ENCODE data around the gene RAB11FIP5. TPM values are rescaled to one million over a fixed set of nuclear protein-coding genes. Genes with fewer than 3 reads are reported as not detected.

RAB11FIP5 gene
- total and polyA plus RNA-seq, 2 of the 4 experiments (the other 2 are of a cell fraction): 21.5 to 34.5 TPM

GRCh38 chr2:73085691-73086090 is 27.1 kb downstream of the RAB11FIP5 start:
- Histone ChIP-seq H2BK15ac (ENCODE audit: low read depth, low read length) (no peak overlapping the region), H2AK5ac (ENCODE audit: low read depth, low read length) (peak overlapping the region; percentile 41; the same call in 1 of the 2 replicates), H2BK20ac (ENCODE audit: low read depth, low read length) (no peak overlapping the region), H3K9me1 (ENCODE audit: insufficient read depth, low read length) (peaks cover 21% of the 10 kb centered on the region), H3K27ac (ENCODE audit: insufficient read depth, low read length) (peak overlapping the region; percentile 26; the same call in 1 of the 2 replicates), H3K4me2 (ENCODE audit: low read depth, low read length) (peak overlapping the region; percentile 43), H3K14ac (replicated peaks; ENCODE audit: low read depth, low read length) (no peak overlapping the region), H3K4me1 (ENCODE audit: control insufficient read depth, insufficient read depth, low read length) (peaks cover 31% of the 10 kb centered on the region), H4K8ac (ENCODE audit: low read depth in 2 of 2, low read length in 2 of 2) (no peak overlapping the region), H2AFZ (replicated peaks; ENCODE audit: low read length, poor library complexity) (no peak overlapping the region), H4K20me1 (ENCODE audit: insufficient read depth, low read length) (peaks cover 73% of the 10 kb centered on the region), H3K79me1 (ENCODE audit: low read depth in 1 of 2, low read length in 2 of 2) (peaks cover 36 to 91% of the 10 kb centered on the region in 2 experiments), H3K56ac (ENCODE audit: extremely low read depth, insufficient read depth, low read length) (no peak overlapping the region), H2AK9ac (replicated peaks; ENCODE audit: low read depth, low read length, poor library complexity) (peak overlapping the region; percentile 75), H3K9ac (ENCODE audit: low read depth, low read length) (peak overlapping the region; percentile 26; the same call in 1 of the 2 replicates), H3K27me3 (ENCODE audit: control insufficient read depth, insufficient read depth, low read length) (no peaks in the 10 kb centered on the region), H3K4me3 (ENCODE audit: insufficient read depth, low read depth, low read length) (no peak overlapping the region), H4K91ac (ENCODE audit: insufficient read depth, low read depth, low read length) (no peak overlapping the region), H3K9me3 (ENCODE audit: control insufficient read depth, insufficient read depth, low read length) (no peaks in the 10 kb centered on the region), H3K23ac (ENCODE audit: low read depth, low read length) (no peak overlapping the region; the same call in 1 of the 2 replicates), H4K5ac (ENCODE audit: low read depth, low read length) (no peak overlapping the region), H2BK120ac (ENCODE audit: low read depth, low read length) (no peak overlapping the region), H3K4ac (ENCODE audit: low read depth, low read length) (no peak overlapping the region), H3K18ac (ENCODE audit: low read depth, low read length) (no peak overlapping the region), H3K36me3 (ENCODE audit: control insufficient read depth, insufficient read depth, low read length) (peaks cover 40% of the 10 kb centered on the region), H2BK5ac (ENCODE audit: low read depth, low read length, poor library complexity, severe bottlenecking) (no peak overlapping the region)
- in situ Hi-C loops (cut with MboI; ENCODE audit: low sequenced_read_pairs) (loop anchor here (5.0 kb wide), 1 partner anchor 72 kb away; no protein-coding TSS in a partner anchor), intact Hi-C loops (cut with micrococcal nuclease) (loop anchor here (1.0 to 2.0 kb wide), 4 partner anchors 71 to 193 kb away; no protein-coding TSS in a partner anchor), dilution Hi-C loops (cut with HindIII; ENCODE audit: low sequenced_read_pairs, unreplicated experiment) (no loop called here)
- peak; percentile 63 for DNase-seq
- ChIA-PET POLR2A (ENCODE audit: unreplicated experiment) (no interaction called here), CTCF (interaction anchor here (0.6 to 3.8 kb wide), 11 partner anchors 14 to 198 kb away, joined by 3 to 31 read pairs (median 4); partner anchors contain the start of genes RAB11FIP5, SFXN5 and SPR)
- 5% methylated on average over 4 of the region's 6 CpGs; no CpG with 5 or more reads in 1 of the 2 experiments for WGBS, 2 experiments (ENCODE audit: extremely low coverage in 2 of 2, insufficient read length in 1 of 2)
- BruUV-seq (replicated peaks): no TSS peak
- peak; percentile 69 for ATAC-seq (ENCODE audit: low read depth)
- TF ChIP-seq FOS (IDR thresholded peaks at IDR 0.05; ENCODE audit: low read depth, low read length) (no peak), RFX5 (IDR thresholded peaks at IDR 0.05; ENCODE audit: low read depth, low read length) (no peak), NFE2L2 (IDR thresholded peaks at IDR 0.05; ENCODE audit: low read depth, low read length) (no peak), CHD1 (IDR thresholded peaks at IDR 0.05; ENCODE audit: low read depth, low read length) (no peak), RAD21 (IDR thresholded peaks at IDR 0.05; ENCODE audit: low read length) (peak; percentile 97), BHLHE40 (IDR thresholded peaks at IDR 0.05; ENCODE audit: low read depth, low read length) (no peak), MXI1 (IDR thresholded peaks at IDR 0.05; ENCODE audit: borderline replicate concordance, low read depth, low read length) (no peak), SMC3 (IDR thresholded peaks at IDR 0.05; ENCODE audit: low read depth, low read length) (peak; percentile 96), RCOR1 (IDR thresholded peaks at IDR 0.05; ENCODE audit: insufficient replicate concordance, low read length) (no peak), CEBPB (IDR thresholded peaks at IDR 0.05; ENCODE audit: low read depth, low read length) (no peak), USF2 (IDR thresholded peaks at IDR 0.05; ENCODE audit: low read depth, low read length) (no peak), MAZ (IDR thresholded peaks at IDR 0.05; ENCODE audit: borderline replicate concordance, low read depth, low read length) (peak; percentile 51; the same call in 1 of the 2 replicates), ELK1 (IDR thresholded peaks at IDR 0.05; ENCODE audit: borderline replicate concordance, low read depth, low read length) (no peak), CTCF (conservative IDR thresholded peaks at IDR 0.05; ENCODE audit: low read depth, low read length) (peak; percentile 95), POLR2A (IDR thresholded peaks at IDR 0.05; ENCODE audit: low read depth, low read length) (0 out of 2 replicates have a peak, but pooled peaks have one; percentile 35), MAFK (IDR thresholded peaks at IDR 0.05; ENCODE audit: low read depth, low read length) (no peak)
